HEK293 (cell line): ENCODE data around the gene EHD1.

Source experiments
- CTCF ChIA-PET: fragments of 350-600 bp; formaldehyde crosslinking; extraction: SDS; loops from one replicate; lab custom pipeline; 2021; ENCODE audit warnings: antibody characterized with exemption; lab: Yijun Ruan, JAX
- POLR2A ChIA-PET: fragments of 300-600 bp; formaldehyde crosslinking; extraction: SDS; loops from one replicate; lab custom pipeline; 2020; ENCODE audit warnings: antibody characterized with exemption, inconsistent platforms; lab: Yijun Ruan, JAX
- H3K27ac ChIP-seq: fragments of 200-500 bp; sonication (Bioruptor generic); 2 replicates; pipeline ENCODE4 v1.5.1; 2014; ENCODE audit warnings: low read depth, low read length, control low read depth, inconsistent platforms; ENCODE audit errors: extremely low read depth
- H3K36me3 ChIP-seq, 2 experiments: fragments of 200-500 bp in 1 of 2; sonication (Bioruptor generic) in 1 of 2; 1 replicate in 1 of 2; 2 replicates in 1 of 2; pipeline ENCODE4 v1.5.1; 2014 to 2017; ENCODE audit warnings: inconsistent platforms in 2 of 2, low read length in 2 of 2; ENCODE audit not compliant: control insufficient read depth in 2 of 2, insufficient read depth in 1 of 2
- H3K4me1 ChIP-seq: fragments of 200-500 bp; sonication (Bioruptor generic); 2 replicates; pipeline ENCODE4 v1.5.1; 2014; ENCODE audit warnings: mild to moderate bottlenecking, low read length, inconsistent platforms; ENCODE audit not compliant: control insufficient read depth, insufficient read depth
- H3K4me3 ChIP-seq: 2 replicates; pipeline ENCODE4 v1.5.1; 2011; ENCODE audit warnings: low read depth, mild to moderate bottlenecking, control low read depth, low read length, moderate library complexity
- H3K9me3 ChIP-seq: fragments of 200-500 bp; sonication (Bioruptor generic); 2 replicates; pipeline ENCODE4 v1.5.1; 2014; ENCODE audit warnings: low read depth, low read length, inconsistent platforms; ENCODE audit not compliant: control insufficient read depth, insufficient read depth
- GLIS2 ChIP-seq: fragments of 450-650 bp; formaldehyde crosslinking; IDR thresholded peaks from 2 replicates; pipeline ENCODE4 v1.5.1; 2016; ENCODE audit warnings: missing biosample characterization, missing genetic modification characterization
- HOXC10 ChIP-seq: sonication (generic); formaldehyde crosslinking; IDR thresholded peaks from 2 replicates; pipeline ENCODE4 v1.8.1; 2023; ENCODE audit warnings: mild to moderate bottlenecking, missing genetic modification reagents
- KLF7 ChIP-seq: fragments of 450-650 bp; formaldehyde crosslinking; IDR thresholded peaks from 2 replicates; pipeline ENCODE4 v1.5.1; 2016; ENCODE audit warnings: missing biosample characterization, missing genetic modification characterization, borderline replicate concordance
- YY1 ChIP-seq: fragments of 450-650 bp; formaldehyde crosslinking; IDR thresholded peaks from 2 replicates; pipeline ENCODE4 v1.5.1; 2018; ENCODE audit warnings: missing biosample characterization, missing genetic modification characterization
- ZBTB1 ChIP-seq: fragments of 450-650 bp; formaldehyde crosslinking; IDR thresholded peaks from 2 replicates; pipeline ENCODE4 v1.5.1; 2016; ENCODE audit warnings: missing biosample characterization, missing genetic modification characterization
- ZBTB21 ChIP-seq: fragments of 450-650 bp; formaldehyde crosslinking; IDR thresholded peaks from 2 replicates; pipeline ENCODE4 v1.5.1; 2017; ENCODE audit warnings: missing biosample characterization, missing genetic modification characterization
- ZBTB8A ChIP-seq: fragments of 450-650 bp; formaldehyde crosslinking; IDR thresholded peaks from 2 replicates; pipeline ENCODE4 v1.5.1; 2016; ENCODE audit warnings: missing biosample characterization, missing genetic modification characterization
- ZFP37 ChIP-seq: fragments of 450-650 bp; formaldehyde crosslinking; IDR thresholded peaks from 2 replicates; pipeline ENCODE4 v1.5.1; 2016; ENCODE audit warnings: missing biosample characterization, missing genetic modification characterization
- ZIC2 ChIP-seq: fragments of 450-650 bp; formaldehyde crosslinking; IDR thresholded peaks from 2 replicates; pipeline ENCODE4 v1.5.1; 2016; ENCODE audit warnings: missing biosample characterization, missing genetic modification characterization
- ZNF169 ChIP-seq: fragments of 450-650 bp; formaldehyde crosslinking; IDR thresholded peaks from 2 replicates; pipeline ENCODE4 v1.5.1; 2016; ENCODE audit warnings: missing biosample characterization, missing genetic modification characterization
- ZNF292 ChIP-seq: fragments of 450-650 bp; formaldehyde crosslinking; IDR thresholded peaks from 2 replicates; pipeline ENCODE4 v1.5.1; 2016; ENCODE audit warnings: low read depth, missing biosample characterization, missing genetic modification characterization, borderline replicate concordance
- ZNF394 ChIP-seq: fragments of 450-650 bp; formaldehyde crosslinking; IDR thresholded peaks from 2 replicates; pipeline ENCODE4 v1.5.1; 2016; ENCODE audit warnings: missing biosample characterization, missing genetic modification characterization, mild to moderate bottlenecking, moderate library complexity, borderline replicate concordance
- ZNF560 ChIP-seq: fragments of 450-650 bp; formaldehyde crosslinking; IDR thresholded peaks from 2 replicates; pipeline ENCODE4 v1.5.1; 2017; ENCODE audit warnings: missing biosample characterization, missing genetic modification characterization, borderline replicate concordance
- ZNF585B ChIP-seq: fragments of 450-650 bp; formaldehyde crosslinking; IDR thresholded peaks from 2 replicates; pipeline ENCODE4 v1.5.1; 2016; ENCODE audit warnings: missing biosample characterization, missing genetic modification characterization
- ZNF670 ChIP-seq: fragments of 450-650 bp; formaldehyde crosslinking; IDR thresholded peaks from 2 replicates; pipeline ENCODE4 v1.5.1; 2016; ENCODE audit warnings: missing biosample characterization, missing genetic modification characterization, low read depth
- ZNF768 ChIP-seq: fragments of 450-650 bp; formaldehyde crosslinking; IDR thresholded peaks from 2 replicates; pipeline ENCODE4 v1.5.1; 2018; ENCODE audit warnings: missing biosample characterization, mild to moderate bottlenecking, missing genetic modification characterization
- ZNF792 ChIP-seq: fragments of 450-650 bp; formaldehyde crosslinking; IDR thresholded peaks from 2 replicates; pipeline ENCODE4 v1.5.1; 2016; ENCODE audit warnings: missing biosample characterization, missing genetic modification characterization
- TF ChIP-seq, protein P1 (sequence below): fragments of 450-650 bp; formaldehyde crosslinking; IDR thresholded peaks from 2 replicates; pipeline ENCODE4 v1.5.0; 2017; ENCODE audit warnings: missing biosample characterization, missing genetic modification characterization, borderline replicate concordance
- TF ChIP-seq, protein P2 (sequence below): fragments of 450-650 bp; formaldehyde crosslinking; IDR thresholded peaks from 2 replicates; pipeline ENCODE4 v1.5.1; 2016; ENCODE audit warnings: missing biosample characterization, missing genetic modification characterization
- TF ChIP-seq, protein P3 (sequence below): fragments of 450-650 bp; formaldehyde crosslinking; IDR thresholded peaks from 2 replicates; pipeline ENCODE4 v1.5.1; 2017; ENCODE audit warnings: missing biosample characterization, missing genetic modification characterization
- TF ChIP-seq, protein P4 (sequence below): fragments of 450-650 bp; formaldehyde crosslinking; IDR thresholded peaks from 2 replicates; pipeline ENCODE4 v1.5.1; 2016; ENCODE audit warnings: missing biosample characterization, missing genetic modification characterization
- TF ChIP-seq, protein P5 (sequence below): fragments of 450-650 bp; formaldehyde crosslinking; IDR thresholded peaks from 2 replicates; pipeline ENCODE4 v1.5.1; 2017; ENCODE audit warnings: missing biosample characterization, missing genetic modification characterization

Gene EHD1

DNA sequence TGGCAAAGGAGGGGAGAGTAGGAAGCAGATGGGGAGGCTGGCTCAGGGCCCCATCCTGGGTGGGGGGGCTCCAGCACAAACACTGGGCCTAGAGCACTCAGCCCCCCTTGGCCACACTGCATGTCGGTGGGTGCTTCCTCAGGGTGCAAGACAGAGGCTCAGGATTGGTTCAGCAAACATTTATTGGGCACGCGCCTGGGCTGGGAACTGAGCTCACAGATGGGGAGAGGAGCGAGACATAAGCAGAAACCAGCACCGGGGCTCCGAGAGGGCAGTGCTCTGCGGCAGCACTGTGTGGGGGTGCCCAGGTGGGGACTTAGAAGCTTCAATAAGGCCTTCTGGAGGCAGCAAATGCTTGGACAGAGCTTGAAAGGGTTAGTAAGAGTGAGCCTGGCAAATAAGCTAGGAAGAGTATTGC lies 12.1 kb upstream of the EHD1 start:
- ChIA-PET CTCF (interaction anchor here (0.6 to 9.4 kb wide), 3 partner anchors 10 to 113 kb away, joined by 3 to 111 read pairs (median 4); no protein-coding TSS in a partner anchor), POLR2A (interaction anchor here (0.6 to 1.5 kb wide), 2 partner anchors 31 to 130 kb away, joined by 3 to 8 read pairs; no protein-coding TSS in a partner anchor)
- no peak overlapping the region for H3K27ac ChIP-seq
- no peaks in the 10 kb centered on the region for H3K9me3 ChIP-seq
- H3K36me3 ChIP-seq = peaks cover 0 to 10% of the 10 kb centered on the region in 2 experiments; a peak in 1 of 3 replicates
- H3K4me3 ChIP-seq = no peak overlapping the region
- TF ChIP-seq, protein P1, sequence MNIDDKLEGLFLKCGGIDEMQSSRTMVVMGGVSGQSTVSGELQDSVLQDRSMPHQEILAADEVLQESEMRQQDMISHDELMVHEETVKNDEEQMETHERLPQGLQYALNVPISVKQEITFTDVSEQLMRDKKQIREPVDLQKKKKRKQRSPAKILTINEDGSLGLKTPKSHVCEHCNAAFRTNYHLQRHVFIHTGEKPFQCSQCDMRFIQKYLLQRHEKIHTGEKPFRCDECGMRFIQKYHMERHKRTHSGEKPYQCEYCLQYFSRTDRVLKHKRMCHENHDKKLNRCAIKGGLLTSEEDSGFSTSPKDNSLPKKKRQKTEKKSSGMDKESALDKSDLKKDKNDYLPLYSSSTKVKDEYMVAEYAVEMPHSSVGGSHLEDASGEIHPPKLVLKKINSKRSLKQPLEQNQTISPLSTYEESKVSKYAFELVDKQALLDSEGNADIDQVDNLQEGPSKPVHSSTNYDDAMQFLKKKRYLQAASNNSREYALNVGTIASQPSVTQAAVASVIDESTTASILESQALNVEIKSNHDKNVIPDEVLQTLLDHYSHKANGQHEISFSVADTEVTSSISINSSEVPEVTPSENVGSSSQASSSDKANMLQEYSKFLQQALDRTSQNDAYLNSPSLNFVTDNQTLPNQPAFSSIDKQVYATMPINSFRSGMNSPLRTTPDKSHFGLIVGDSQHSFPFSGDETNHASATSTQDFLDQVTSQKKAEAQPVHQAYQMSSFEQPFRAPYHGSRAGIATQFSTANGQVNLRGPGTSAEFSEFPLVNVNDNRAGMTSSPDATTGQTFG (tag by site-specific recombination) = no peak
- TF ChIP-seq, protein P2, sequence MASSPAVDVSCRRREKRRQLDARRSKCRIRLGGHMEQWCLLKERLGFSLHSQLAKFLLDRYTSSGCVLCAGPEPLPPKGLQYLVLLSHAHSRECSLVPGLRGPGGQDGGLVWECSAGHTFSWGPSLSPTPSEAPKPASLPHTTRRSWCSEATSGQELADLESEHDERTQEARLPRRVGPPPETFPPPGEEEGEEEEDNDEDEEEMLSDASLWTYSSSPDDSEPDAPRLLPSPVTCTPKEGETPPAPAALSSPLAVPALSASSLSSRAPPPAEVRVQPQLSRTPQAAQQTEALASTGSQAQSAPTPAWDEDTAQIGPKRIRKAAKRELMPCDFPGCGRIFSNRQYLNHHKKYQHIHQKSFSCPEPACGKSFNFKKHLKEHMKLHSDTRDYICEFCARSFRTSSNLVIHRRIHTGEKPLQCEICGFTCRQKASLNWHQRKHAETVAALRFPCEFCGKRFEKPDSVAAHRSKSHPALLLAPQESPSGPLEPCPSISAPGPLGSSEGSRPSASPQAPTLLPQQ (tag by site-specific recombination) = no peak
- TF ChIP-seq ZNF792 (tag by site-specific recombination) (no peak), ZNF292 (tag by site-specific recombination) (no peak), ZBTB21 (tag by site-specific recombination) (no peak), GLIS2 (tag by site-specific recombination) (no peak), ZNF670 (tag by site-specific recombination) (no peak), ZNF585B (no peak), YY1 (tag by site-specific recombination) (no peak), ZNF560 (tag by site-specific recombination) (no peak), ZNF394 (tag by site-specific recombination) (no peak), ZNF768 (tag by site-specific recombination) (no peak), ZNF169 (no peak), ZBTB1 (tag by site-specific recombination) (no peak), HOXC10 (no peak)
- H3K4me1 ChIP-seq = no peaks in the 10 kb centered on the region

DNA sequence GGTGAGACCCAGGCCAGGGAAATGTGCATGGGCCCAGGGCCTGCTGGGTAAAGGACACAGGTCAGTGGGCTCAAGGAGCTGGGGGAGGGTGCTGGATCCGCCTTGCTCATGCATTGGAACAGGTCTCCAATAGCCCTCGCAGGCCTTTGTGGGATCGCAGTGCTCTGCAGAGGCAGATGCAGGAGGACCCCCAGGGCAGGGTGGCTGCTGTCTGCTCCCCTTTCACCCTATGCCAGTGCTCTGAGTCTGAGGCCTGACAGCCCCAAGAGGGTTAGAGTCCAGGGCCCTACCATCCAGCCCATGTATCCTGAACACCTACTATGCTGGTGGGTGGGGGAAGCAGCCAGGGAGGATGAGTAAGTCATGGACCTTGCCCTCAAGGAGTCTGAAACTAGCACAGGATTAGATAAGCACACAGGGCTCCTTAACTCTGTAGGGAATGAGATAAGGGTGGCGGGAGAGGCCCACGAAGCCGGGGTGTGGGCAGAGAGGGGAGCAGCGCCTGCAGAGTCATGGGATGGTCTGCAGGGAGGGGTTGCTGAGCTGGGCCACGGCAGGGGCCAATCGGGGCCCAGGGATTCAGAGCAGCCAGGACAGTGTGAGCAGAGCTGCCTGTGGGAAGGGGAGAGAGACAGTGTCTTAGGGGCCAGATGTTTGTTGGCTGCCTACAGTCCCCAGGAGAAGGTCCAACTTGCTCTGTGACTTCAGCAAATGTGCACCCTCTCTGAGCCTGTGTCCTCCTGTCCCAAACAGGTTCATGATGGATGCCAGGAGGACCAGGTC lies 10.5 kb upstream of the EHD1 start:
- Histone ChIP-seq H3K36me3 (no peaks in the 10 kb centered on the region), H3K4me1 (no peaks in the 10 kb centered on the region), H3K4me3 (no peak overlapping the region), H3K9me3 (no peaks in the 10 kb centered on the region), H3K27ac (no peak overlapping the region)
- CTCF ChIA-PET = interaction anchor here (0.5 to 5.2 kb wide), 16 partner anchors 8 to 1229 kb away, joined by 3 to 83 read pairs (median 4); partner anchors contain the start of gene EHD1
- POLR2A ChIA-PET = interaction anchor here (1.5 kb wide), 1 partner anchor 30 kb away, joined by 3 read pairs; no protein-coding TSS in a partner anchor
- TF ChIP-seq KLF7 (no peak), ZIC2 (tag by site-specific recombination) (peak; percentile 78), ZNF394 (tag by site-specific recombination) (no peak), ZBTB8A (no peak), ZFP37 (tag by site-specific recombination) (no peak)
- TF ChIP-seq, protein P3, sequence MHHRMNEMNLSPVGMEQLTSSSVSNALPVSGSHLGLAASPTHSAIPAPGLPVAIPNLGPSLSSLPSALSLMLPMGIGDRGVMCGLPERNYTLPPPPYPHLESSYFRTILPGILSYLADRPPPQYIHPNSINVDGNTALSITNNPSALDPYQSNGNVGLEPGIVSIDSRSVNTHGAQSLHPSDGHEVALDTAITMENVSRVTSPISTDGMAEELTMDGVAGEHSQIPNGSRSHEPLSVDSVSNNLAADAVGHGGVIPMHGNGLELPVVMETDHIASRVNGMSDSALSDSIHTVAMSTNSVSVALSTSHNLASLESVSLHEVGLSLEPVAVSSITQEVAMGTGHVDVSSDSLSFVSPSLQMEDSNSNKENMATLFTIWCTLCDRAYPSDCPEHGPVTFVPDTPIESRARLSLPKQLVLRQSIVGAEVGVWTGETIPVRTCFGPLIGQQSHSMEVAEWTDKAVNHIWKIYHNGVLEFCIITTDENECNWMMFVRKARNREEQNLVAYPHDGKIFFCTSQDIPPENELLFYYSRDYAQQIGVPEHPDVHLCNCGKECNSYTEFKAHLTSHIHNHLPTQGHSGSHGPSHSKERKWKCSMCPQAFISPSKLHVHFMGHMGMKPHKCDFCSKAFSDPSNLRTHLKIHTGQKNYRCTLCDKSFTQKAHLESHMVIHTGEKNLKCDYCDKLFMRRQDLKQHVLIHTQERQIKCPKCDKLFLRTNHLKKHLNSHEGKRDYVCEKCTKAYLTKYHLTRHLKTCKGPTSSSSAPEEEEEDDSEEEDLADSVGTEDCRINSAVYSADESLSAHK = no peak
- TF ChIP-seq, protein P4, sequence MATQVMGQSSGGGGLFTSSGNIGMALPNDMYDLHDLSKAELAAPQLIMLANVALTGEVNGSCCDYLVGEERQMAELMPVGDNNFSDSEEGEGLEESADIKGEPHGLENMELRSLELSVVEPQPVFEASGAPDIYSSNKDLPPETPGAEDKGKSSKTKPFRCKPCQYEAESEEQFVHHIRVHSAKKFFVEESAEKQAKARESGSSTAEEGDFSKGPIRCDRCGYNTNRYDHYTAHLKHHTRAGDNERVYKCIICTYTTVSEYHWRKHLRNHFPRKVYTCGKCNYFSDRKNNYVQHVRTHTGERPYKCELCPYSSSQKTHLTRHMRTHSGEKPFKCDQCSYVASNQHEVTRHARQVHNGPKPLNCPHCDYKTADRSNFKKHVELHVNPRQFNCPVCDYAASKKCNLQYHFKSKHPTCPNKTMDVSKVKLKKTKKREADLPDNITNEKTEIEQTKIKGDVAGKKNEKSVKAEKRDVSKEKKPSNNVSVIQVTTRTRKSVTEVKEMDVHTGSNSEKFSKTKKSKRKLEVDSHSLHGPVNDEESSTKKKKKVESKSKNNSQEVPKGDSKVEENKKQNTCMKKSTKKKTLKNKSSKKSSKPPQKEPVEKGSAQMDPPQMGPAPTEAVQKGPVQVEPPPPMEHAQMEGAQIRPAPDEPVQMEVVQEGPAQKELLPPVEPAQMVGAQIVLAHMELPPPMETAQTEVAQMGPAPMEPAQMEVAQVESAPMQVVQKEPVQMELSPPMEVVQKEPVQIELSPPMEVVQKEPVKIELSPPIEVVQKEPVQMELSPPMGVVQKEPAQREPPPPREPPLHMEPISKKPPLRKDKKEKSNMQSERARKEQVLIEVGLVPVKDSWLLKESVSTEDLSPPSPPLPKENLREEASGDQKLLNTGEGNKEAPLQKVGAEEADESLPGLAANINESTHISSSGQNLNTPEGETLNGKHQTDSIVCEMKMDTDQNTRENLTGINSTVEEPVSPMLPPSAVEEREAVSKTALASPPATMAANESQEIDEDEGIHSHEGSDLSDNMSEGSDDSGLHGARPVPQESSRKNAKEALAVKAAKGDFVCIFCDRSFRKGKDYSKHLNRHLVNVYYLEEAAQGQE (tag by site-specific recombination) = no peak
- TF ChIP-seq, protein P5, sequence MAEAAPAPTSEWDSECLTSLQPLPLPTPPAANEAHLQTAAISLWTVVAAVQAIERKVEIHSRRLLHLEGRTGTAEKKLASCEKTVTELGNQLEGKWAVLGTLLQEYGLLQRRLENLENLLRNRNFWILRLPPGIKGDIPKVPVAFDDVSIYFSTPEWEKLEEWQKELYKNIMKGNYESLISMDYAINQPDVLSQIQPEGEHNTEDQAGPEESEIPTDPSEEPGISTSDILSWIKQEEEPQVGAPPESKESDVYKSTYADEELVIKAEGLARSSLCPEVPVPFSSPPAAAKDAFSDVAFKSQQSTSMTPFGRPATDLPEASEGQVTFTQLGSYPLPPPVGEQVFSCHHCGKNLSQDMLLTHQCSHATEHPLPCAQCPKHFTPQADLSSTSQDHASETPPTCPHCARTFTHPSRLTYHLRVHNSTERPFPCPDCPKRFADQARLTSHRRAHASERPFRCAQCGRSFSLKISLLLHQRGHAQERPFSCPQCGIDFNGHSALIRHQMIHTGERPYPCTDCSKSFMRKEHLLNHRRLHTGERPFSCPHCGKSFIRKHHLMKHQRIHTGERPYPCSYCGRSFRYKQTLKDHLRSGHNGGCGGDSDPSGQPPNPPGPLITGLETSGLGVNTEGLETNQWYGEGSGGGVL (tag by site-specific recombination) = peak; percentile 86
